Measurements from ENCODE around the gene OSR1.

OSR1 gene

DNA sequence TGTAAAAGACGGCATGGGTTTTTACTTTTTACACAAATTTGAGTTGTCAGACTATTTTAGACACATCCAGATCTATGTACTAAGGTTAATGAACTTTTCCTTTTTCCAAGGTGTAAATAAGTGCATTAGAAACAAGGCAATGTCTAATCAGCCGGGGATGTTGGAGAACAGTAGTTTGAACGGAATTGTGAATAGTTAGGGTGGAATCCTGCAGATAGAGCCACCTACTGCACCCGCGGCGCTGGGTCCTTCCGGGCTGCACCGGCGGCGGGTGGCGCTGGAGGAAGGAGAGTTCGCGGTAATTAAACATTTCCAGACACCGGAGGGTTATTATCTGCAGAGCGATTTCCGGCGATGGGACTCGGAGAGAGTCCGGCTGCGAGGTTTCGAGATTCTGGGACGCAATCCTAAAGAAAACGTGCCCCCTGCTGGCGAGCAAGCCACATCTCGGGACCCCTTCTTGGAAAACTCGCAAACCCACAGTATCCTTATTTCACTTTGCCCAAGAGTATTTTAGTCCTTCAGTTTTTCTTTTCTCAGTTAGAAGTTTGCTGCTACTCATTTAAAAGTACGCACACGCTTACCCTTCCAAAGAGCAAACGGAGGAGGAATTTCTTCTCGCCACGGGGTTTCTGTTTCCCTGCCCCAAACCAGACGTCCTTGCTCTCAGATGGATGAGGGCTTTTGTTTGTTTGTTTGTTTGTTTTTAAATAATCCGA, 4.5 kb upstream of the OSR1 start:
- TF ChIP-seq, protein P1, sequence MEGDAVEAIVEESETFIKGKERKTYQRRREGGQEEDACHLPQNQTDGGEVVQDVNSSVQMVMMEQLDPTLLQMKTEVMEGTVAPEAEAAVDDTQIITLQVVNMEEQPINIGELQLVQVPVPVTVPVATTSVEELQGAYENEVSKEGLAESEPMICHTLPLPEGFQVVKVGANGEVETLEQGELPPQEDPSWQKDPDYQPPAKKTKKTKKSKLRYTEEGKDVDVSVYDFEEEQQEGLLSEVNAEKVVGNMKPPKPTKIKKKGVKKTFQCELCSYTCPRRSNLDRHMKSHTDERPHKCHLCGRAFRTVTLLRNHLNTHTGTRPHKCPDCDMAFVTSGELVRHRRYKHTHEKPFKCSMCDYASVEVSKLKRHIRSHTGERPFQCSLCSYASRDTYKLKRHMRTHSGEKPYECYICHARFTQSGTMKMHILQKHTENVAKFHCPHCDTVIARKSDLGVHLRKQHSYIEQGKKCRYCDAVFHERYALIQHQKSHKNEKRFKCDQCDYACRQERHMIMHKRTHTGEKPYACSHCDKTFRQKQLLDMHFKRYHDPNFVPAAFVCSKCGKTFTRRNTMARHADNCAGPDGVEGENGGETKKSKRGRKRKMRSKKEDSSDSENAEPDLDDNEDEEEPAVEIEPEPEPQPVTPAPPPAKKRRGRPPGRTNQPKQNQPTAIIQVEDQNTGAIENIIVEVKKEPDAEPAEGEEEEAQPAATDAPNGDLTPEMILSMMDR (IDR thresholded peaks at IDR 0.05; ENCODE audit: low read depth, low read length): peak; percentile 64
- H3K4me3 ChIP-seq (ENCODE audit: low read depth, low read length): peak overlapping the region; percentile 67

DNA sequence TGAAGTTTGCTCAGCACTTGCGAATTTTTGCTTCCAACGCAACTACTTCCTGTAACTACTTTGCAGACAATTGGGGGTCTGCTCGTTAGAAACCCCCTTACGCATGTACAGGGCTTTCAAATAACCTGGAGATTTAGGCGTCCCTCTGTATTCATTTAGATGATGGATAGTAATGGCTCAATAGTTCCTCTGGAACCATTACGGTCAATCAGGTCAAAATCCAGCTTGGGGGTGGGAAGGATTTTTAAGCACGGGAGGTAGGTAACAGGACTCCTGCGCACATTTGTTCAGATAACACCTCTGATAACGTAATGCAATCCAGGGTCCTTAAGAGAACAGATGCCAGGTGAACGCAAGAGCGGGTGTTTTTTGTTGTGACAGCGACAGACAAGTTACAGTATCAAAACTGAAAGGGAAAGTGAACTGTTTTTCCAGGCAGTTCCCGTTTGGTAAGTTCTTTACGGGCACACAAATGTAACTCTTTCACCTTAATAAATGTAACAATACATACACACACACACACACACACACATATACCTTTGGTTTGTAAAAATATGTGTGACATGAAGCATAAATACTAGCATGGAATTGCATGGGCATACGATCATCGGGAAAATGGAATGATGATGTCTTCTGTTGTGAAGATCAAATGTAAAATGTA, 3.8 kb upstream of the OSR1 start:
- TF ChIP-seq, protein P1 (IDR thresholded peaks at IDR 0.05; ENCODE audit: low read depth, low read length): no peak
- H3K4me3 ChIP-seq (ENCODE audit: low read depth, low read length): peak overlapping the region; percentile 67

DNA sequence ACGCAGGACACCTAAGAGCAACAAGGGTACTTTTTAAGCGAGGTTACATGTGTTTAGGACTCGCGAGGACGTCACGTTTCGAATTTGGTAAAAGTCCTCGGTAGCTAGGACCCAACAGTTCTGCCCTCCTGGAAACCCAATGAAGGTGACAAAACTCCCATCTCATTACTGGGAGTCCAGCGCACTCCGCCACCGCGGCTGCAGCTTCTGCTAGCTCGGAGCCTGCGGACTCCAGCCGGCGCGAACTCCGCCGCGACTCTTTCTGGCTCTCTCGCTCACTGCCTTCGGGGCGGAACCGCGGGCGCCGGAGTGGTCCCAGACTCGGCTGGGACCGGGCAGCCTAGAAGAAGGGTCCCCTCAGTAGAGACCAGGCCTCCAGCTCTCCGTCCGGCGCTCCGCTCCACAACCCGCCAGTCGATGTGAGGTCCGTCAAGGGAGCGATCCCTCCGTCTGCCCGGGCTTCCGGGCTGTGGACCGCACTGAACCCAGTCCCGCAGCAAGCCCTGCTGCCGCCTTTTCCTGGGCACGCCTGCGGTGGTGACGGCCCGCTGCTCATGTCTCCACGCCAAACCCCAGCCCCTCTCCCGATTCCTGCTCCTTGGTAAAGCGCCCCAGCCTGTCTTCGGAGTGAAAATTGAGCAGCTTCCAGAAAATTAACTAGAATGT, 3.0 kb upstream of the OSR1 start:
- TF ChIP-seq, protein P1 (IDR thresholded peaks at IDR 0.05; ENCODE audit: low read depth, low read length): no peak
- H3K4me3 ChIP-seq (ENCODE audit: low read depth, low read length): no peak overlapping the region; the same call in 1 of the 2 replicates

DNA sequence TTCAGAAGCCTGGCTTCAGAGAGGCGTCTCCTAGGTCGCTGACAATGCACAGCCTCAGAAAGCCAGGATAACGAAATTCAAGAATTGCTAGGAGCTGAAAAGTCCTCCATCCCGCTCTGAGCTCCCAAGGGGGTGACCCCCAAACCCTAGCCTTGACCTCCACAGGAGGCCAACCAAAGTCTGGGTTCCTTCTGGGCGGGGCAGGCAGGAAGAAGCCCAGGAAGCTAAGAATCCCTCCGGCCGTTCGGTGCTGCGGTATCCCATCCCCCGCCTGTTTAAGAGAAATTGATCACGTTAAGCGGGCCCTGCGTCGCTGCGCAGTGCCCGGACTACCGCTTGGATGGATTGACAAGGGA, 2.5 kb upstream of the OSR1 start:
- H3K4me3 ChIP-seq (ENCODE audit: low read depth, low read length): no peak overlapping the region
- TF ChIP-seq, protein P1 (IDR thresholded peaks at IDR 0.05; ENCODE audit: low read depth, low read length): no peak

DNA sequence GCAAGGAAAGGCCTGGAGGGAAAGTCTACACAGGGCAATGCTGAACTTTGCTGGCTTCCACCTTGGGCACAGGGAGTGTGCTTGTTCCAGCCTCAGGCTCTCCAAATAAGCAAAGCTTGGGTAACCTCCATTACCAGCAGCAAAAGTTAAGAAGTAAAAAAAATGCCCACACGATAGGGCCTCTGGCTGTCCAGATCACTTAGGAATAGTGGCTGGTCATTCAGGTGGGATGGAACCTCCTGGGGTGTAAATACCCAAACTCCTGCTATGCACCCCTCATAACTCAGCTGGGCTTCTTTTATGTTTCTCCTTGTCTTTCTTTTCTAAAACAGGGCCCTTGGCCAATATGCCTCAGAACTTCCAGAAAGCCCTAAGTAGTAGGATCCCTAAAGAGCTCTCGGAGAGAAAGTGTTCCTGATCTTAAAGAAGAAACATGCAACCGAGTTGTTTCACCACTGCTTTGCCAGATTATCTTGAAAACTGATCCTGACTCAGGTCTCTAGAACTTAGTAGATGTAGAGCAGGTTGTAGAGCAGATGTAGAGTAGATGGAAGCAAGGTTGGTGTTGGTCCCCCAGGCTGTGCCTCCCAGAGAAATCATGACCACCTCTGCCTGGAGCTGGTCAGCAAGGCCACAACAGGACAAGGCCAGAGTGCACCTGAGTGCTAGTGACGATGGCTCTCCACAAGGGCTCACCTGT, 2.0 kb upstream of the OSR1 start:
- no peak overlapping the region for H3K4me3 ChIP-seq (ENCODE audit: low read depth, low read length)
- TF ChIP-seq, protein P1 (IDR thresholded peaks at IDR 0.05; ENCODE audit: low read depth, low read length): no peak

DNA sequence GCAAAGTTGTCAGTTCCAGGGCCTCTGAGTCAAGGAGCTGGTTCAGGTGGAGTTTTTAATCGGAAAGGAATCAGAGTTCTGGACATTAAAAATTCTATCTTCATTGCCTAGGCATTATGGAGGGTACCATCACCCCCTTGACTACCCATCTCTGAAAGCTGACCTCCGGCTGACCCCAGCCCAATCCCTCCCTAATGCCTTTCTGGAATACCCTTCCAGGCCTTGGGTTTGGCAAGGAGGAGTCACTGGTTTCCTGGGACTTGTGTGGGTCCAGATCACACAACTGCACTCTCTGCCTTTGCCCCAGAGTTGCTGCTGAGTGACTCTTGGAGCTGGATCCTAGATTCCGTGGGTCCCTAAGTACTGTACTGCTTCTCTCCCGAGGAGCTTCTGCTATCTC, 1.0 kb upstream of the OSR1 start:
- TF ChIP-seq, protein P1 (IDR thresholded peaks at IDR 0.05; ENCODE audit: low read depth, low read length): no peak

More for the DNA sequence above, 1.0 kb upstream of the OSR1 start:
- H3K4me3 ChIP-seq (ENCODE audit: low read depth, low read length): no peak overlapping the region
